SK-N-SH treated with all-trans-retinoic acid at 6 μM for 48 hours (cell line): ENCODE data around the gene ABCC11.
A peak's percentile ranks its signal among the peaks of the same experiment; 100 is the strongest.

Experiments used
- ATAC-seq: fragments of 200-7000 bp; cut with Tn5 transposase; 3 replicates; pipeline ENCODE4 v1.9.1; 2020; ENCODE audit warnings: mild to moderate bottlenecking, moderate library complexity
- ARNTL ChIP-seq: fragments of 450-650 bp; formaldehyde crosslinking; IDR thresholded peaks from 2 replicates; pipeline ENCODE4 v1.5.0; 2020; ENCODE audit warnings: low read depth, mild to moderate bottlenecking, moderate library complexity, borderline replicate concordance
- CSDC2 ChIP-seq: fragments of 250-450 bp; sonication (Bioruptor Pico); IDR thresholded peaks from 2 replicates; pipeline ENCODE4 v1.5.0; 2020; ENCODE audit warnings: mild to moderate bottlenecking, moderate library complexity
- ESRRG ChIP-seq: fragments of 250-450 bp; sonication (Bioruptor Pico); IDR thresholded peaks from 2 replicates; pipeline ENCODE4 v1.6.1; 2021; ENCODE audit warnings: mild to moderate bottlenecking
- GLIS3 ChIP-seq: fragments of 250-450 bp; sonication (Bioruptor Pico); IDR thresholded peaks from 2 replicates; pipeline ENCODE4 v1.5.0; 2020; ENCODE audit warnings: mild to moderate bottlenecking, moderate library complexity
- ISL1 ChIP-seq: fragments of 250-450 bp; sonication (Bioruptor Pico); IDR thresholded peaks from 2 replicates; pipeline ENCODE4 v2.1.2; 2022; ENCODE audit warnings: mild to moderate bottlenecking, moderate library complexity
- OSR1 ChIP-seq: fragments of 250-450 bp; sonication (Bioruptor Pico); IDR thresholded peaks from 2 replicates; pipeline ENCODE4 v1.8.0; 2022; ENCODE audit warnings: moderate library complexity, mild to moderate bottlenecking, inconsistent platforms
- PATZ1 ChIP-seq: fragments of 250-450 bp; sonication (Bioruptor Pico); IDR thresholded peaks from 2 replicates; pipeline ENCODE4 v1.8.0; 2020; ENCODE audit warnings: mild to moderate bottlenecking, moderate library complexity, borderline replicate concordance
- POU6F1 ChIP-seq: fragments of 250-450 bp; sonication (Bioruptor Pico); IDR thresholded peaks from 2 replicates; pipeline ENCODE4 v1.8.0; 2021; ENCODE audit warnings: low read depth, mild to moderate bottlenecking, moderate library complexity, borderline replicate concordance
- PPARA ChIP-seq: fragments of 250-450 bp; sonication (Bioruptor Pico); IDR thresholded peaks from 2 replicates; pipeline ENCODE4 v1.5.0; 2020; ENCODE audit warnings: mild to moderate bottlenecking, borderline replicate concordance
- RARB ChIP-seq: fragments of 250-450 bp; sonication (Bioruptor Pico); IDR thresholded peaks from 2 replicates; pipeline ENCODE4 v1.8.0; 2021; ENCODE audit warnings: mild to moderate bottlenecking, moderate library complexity
- TCF4 ChIP-seq: fragments of 250-450 bp; sonication (Bioruptor Pico); IDR thresholded peaks from 2 replicates; pipeline ENCODE4 v1.8.0; 2021; ENCODE audit warnings: mild to moderate bottlenecking, moderate library complexity, borderline replicate concordance
- TOX ChIP-seq: fragments of 250-450 bp; sonication (Bioruptor Pico); IDR thresholded peaks from 2 replicates; pipeline ENCODE4 v1.8.0; 2021; ENCODE audit warnings: mild to moderate bottlenecking, moderate library complexity, borderline replicate concordance
- TSHZ2 ChIP-seq: fragments of 250-450 bp; sonication (Bioruptor Pico); IDR thresholded peaks from 2 replicates; pipeline ENCODE4 v1.5.0; 2020; ENCODE audit warnings: mild to moderate bottlenecking, moderate library complexity
- ZC3H10 ChIP-seq: fragments of 250-450 bp; sonication (Bioruptor Pico); IDR thresholded peaks from 2 replicates; pipeline ENCODE4 v1.5.1; 2021; ENCODE audit warnings: mild to moderate bottlenecking, moderate library complexity
- ZFP3 ChIP-seq: fragments of 250-450 bp; sonication (Bioruptor Pico); IDR thresholded peaks from 2 replicates; pipeline ENCODE4 v1.5.0; 2020; ENCODE audit warnings: mild to moderate bottlenecking, moderate library complexity
- ZFP30 ChIP-seq: fragments of 450-650 bp; formaldehyde crosslinking; IDR thresholded peaks from 2 replicates; pipeline ENCODE4 v1.5.0; 2022; ENCODE audit warnings: mild to moderate bottlenecking, moderate library complexity
- ZNF565 ChIP-seq: fragments of 450-650 bp; formaldehyde crosslinking; conservative IDR thresholded peaks from 2 replicates; pipeline ENCODE4 v1.5.0; 2020; ENCODE audit warnings: low read depth, mild to moderate bottlenecking, moderate library complexity
- ZNF70 ChIP-seq: fragments of 450-650 bp; formaldehyde crosslinking; IDR thresholded peaks from 2 replicates; pipeline ENCODE4 v1.5.0; 2020; ENCODE audit warnings: mild to moderate bottlenecking, moderate library complexity
- ZNF8 ChIP-seq: fragments of 450-650 bp; formaldehyde crosslinking; IDR thresholded peaks from 2 replicates; pipeline ENCODE4 v1.5.0; 2020; ENCODE audit warnings: mild to moderate bottlenecking, moderate library complexity

Gene ABCC11

GRCh38 chr16:48156790-48157209 lies 90.5 kb downstream of the ABCC11 start:
- peak; percentile 93 for ATAC-seq
- TF ChIP-seq POU6F1: no peak

GRCh38 chr16:48155926-48156789 lies 91.2 kb downstream of the ABCC11 start, which contains the start of gene ABCC12:
Gene ABCC12, minus strand, starts transcription at chr16:48155993. Its CDS starts 9,569 bp downstream, at chr16:48146424.
- ATAC-seq: peak; percentile 10; the same call in 1 of the 3 replicates
- no peak for TF ChIP-seq ISL1 (CRISPR knock-in tag)
- no peak for TF ChIP-seq CSDC2
- no peak for TF ChIP-seq RARB
- no peak for TF ChIP-seq POU6F1
- no peak for TF ChIP-seq GLIS3 (CRISPR knock-in tag)
- no peak for TF ChIP-seq ZFP3
- TF ChIP-seq PATZ1 (CRISPR knock-in tag): no peak
- no peak for TF ChIP-seq TOX (CRISPR knock-in tag)
- TF ChIP-seq TCF4: no peak
- no peak for TF ChIP-seq ARNTL
- TF ChIP-seq ZC3H10: no peak
- TF ChIP-seq OSR1 (CRISPR knock-in tag): no peak
- TF ChIP-seq TSHZ2 (CRISPR knock-in tag): no peak
- TF ChIP-seq PPARA (CRISPR knock-in tag): no peak
- no peak for TF ChIP-seq ZFP30 (CRISPR knock-in tag)

- TF ChIP-seq PATZ1 (CRISPR knock-in tag) (no peak), ZFP3 (no peak), ARNTL (no peak), ZFP30 (CRISPR knock-in tag) (no peak), ZNF565 (CRISPR knock-in tag) (no peak), ISL1 (CRISPR knock-in tag) (no peak), ZNF70 (CRISPR knock-in tag) (no peak), ZC3H10 (no peak), RARB (no peak), POU6F1 (no peak), PPARA (CRISPR knock-in tag) (no peak), TSHZ2 (CRISPR knock-in tag) (no peak), CSDC2 (no peak), ESRRG (CRISPR knock-in tag) (no peak), OSR1 (CRISPR knock-in tag) (no peak), ZNF8 (CRISPR knock-in tag) (no peak)
- no peak for ATAC-seq
Measured at GRCh38 chr16:48153774-48154173, 93.6 kb downstream of the ABCC11 start.
